ENCODE measurements around the gene NTRK3. TPM values are rescaled to one million over a fixed set of nuclear protein-coding genes. Genes with fewer than 3 reads are reported as not detected.
"Not testable (repeated sequence)": the region's sequence is repeated elsewhere in the genome, so short reads cannot be mapped to it uniquely, and the experiment has no call there.

NTRK3 gene
- total RNA-seq, 2 experiments from 2014 or later, result not detected

- H3K4me3 Mint-ChIP-seq, result no peak overlapping the region
- CTCF ChIA-PET, result no interaction called here
- POLR2A ChIA-PET, result no interaction called here
- no peaks in the 10 kb centered on the region for H3K36me3 Mint-ChIP-seq (ENCODE audit: low read depth)
- no peak overlapping the region for H3K27ac Mint-ChIP-seq
- H3K4me1 Mint-ChIP-seq (ENCODE audit: low read depth), result no peaks in the 10 kb centered on the region
- no peak for DNase-seq
- H3K27me3 Mint-ChIP-seq (ENCODE audit: low read depth), result peaks cover 2% of the 10 kb centered on the region
- no peak for ATAC-seq
- H3K9me3 Mint-ChIP-seq (ENCODE audit: insufficient read depth), result no peaks in the 10 kb centered on the region
Measured at GRCh38 chr15:88048237-88048636, 208.3 kb downstream of the NTRK3 start.

GRCh38 chr15:88046576-88047129, 209.9 kb downstream of the NTRK3 start:
- ATAC-seq (no peak), DNase-seq (no peak)
- CTCF ChIA-PET, result no interaction called here
- POLR2A ChIA-PET, result no interaction called here
- H3K4me1 Mint-ChIP-seq (ENCODE audit: low read depth), result no peaks in the 10 kb centered on the region
- H3K4me3 Mint-ChIP-seq, result no peak overlapping the region
- H3K27me3 Mint-ChIP-seq (ENCODE audit: low read depth), result peaks cover 2% of the 10 kb centered on the region
- no peak overlapping the region for H3K27ac Mint-ChIP-seq
- no peaks in the 10 kb centered on the region for H3K9me3 Mint-ChIP-seq (ENCODE audit: insufficient read depth)
- H3K36me3 Mint-ChIP-seq (ENCODE audit: low read depth), result no peaks in the 10 kb centered on the region

- no peaks in the 10 kb centered on the region for H3K9me3 Mint-ChIP-seq (ENCODE audit: insufficient read depth)
- no peaks in the 10 kb centered on the region for H3K36me3 Mint-ChIP-seq (ENCODE audit: low read depth)
- no peak overlapping the region for H3K27ac Mint-ChIP-seq
- DNase-seq (no peak), ATAC-seq (no peak)
- no peak overlapping the region for H3K4me3 Mint-ChIP-seq
- H3K4me1 Mint-ChIP-seq (ENCODE audit: low read depth), result no peaks in the 10 kb centered on the region
- ChIA-PET POLR2A (no interaction called here), CTCF (no interaction called here)
- H3K27me3 Mint-ChIP-seq (ENCODE audit: low read depth), result no peaks in the 10 kb centered on the region
Measured at GRCh38 chr15:88043396-88043795, 213.1 kb downstream of the NTRK3 start.

- Mint-ChIP-seq H3K36me3 (ENCODE audit: low read depth) (no peaks in the 10 kb centered on the region), H3K27me3 (ENCODE audit: low read depth) (peaks cover 2% of the 10 kb centered on the region), H3K4me1 (ENCODE audit: low read depth) (no peaks in the 10 kb centered on the region), H3K9me3 (ENCODE audit: insufficient read depth) (no peaks in the 10 kb centered on the region), H3K4me3 (no peak overlapping the region), H3K27ac (no peak overlapping the region)
- no peak for DNase-seq
- ChIA-PET POLR2A (no interaction called here), CTCF (no interaction called here)
- no peak for ATAC-seq
Measured at GRCh38 chr15:88042047-88042446, 214.5 kb downstream of the NTRK3 start.

- peaks cover 6% of the 10 kb centered on the region for H3K4me1 Mint-ChIP-seq (ENCODE audit: low read depth)
- CTCF ChIA-PET, result no interaction called here
- POLR2A ChIA-PET, result no interaction called here
- H3K27me3 Mint-ChIP-seq (ENCODE audit: low read depth), result peaks cover 8% of the 10 kb centered on the region
- no peaks in the 10 kb centered on the region for H3K9me3 Mint-ChIP-seq (ENCODE audit: insufficient read depth)
- H3K36me3 Mint-ChIP-seq (ENCODE audit: low read depth), result no peaks in the 10 kb centered on the region
- no peak overlapping the region for H3K4me3 Mint-ChIP-seq
- ATAC-seq (no peak), DNase-seq (no peak)
- no peak overlapping the region for H3K27ac Mint-ChIP-seq
Measured at GRCh38 chr15:88040516-88040915, 216.0 kb downstream of the NTRK3 start.

GRCh38 chr15:88038261-88038660, 218.3 kb downstream of the NTRK3 start:
- POLR2A ChIA-PET, result no interaction called here
- no peaks in the 10 kb centered on the region for H3K9me3 Mint-ChIP-seq (ENCODE audit: insufficient read depth)
- no peaks in the 10 kb centered on the region for H3K36me3 Mint-ChIP-seq (ENCODE audit: low read depth)
- no peak overlapping the region for H3K4me3 Mint-ChIP-seq
- H3K27ac Mint-ChIP-seq, result no peak overlapping the region
- peaks cover 8% of the 10 kb centered on the region for H3K27me3 Mint-ChIP-seq (ENCODE audit: low read depth)
- ATAC-seq (no peak), DNase-seq (no peak)
- CTCF ChIA-PET, result no interaction called here
- H3K4me1 Mint-ChIP-seq (ENCODE audit: low read depth), result peaks cover 6% of the 10 kb centered on the region

- ATAC-seq (no peak), DNase-seq (no peak)
- Mint-ChIP-seq H3K27ac (no peak overlapping the region), H3K36me3 (ENCODE audit: low read depth) (no peaks in the 10 kb centered on the region), H3K27me3 (ENCODE audit: low read depth) (peaks cover 8% of the 10 kb centered on the region), H3K4me1 (ENCODE audit: low read depth) (peaks cover 6% of the 10 kb centered on the region), H3K9me3 (ENCODE audit: insufficient read depth) (no peaks in the 10 kb centered on the region), H3K4me3 (no peak overlapping the region)
- CTCF ChIA-PET, result no interaction called here
- POLR2A ChIA-PET, result interaction anchor here (0.6 kb wide), 1 partner anchor 160 kb away, joined by 3 read pairs; no protein-coding TSS in a partner anchor
Measured at GRCh38 chr15:88036154-88036839, 220.2 kb downstream of the NTRK3 start.

- H3K4me3 Mint-ChIP-seq, result no peak overlapping the region
- ChIA-PET CTCF (no interaction called here), POLR2A (no interaction called here)
- H3K27ac Mint-ChIP-seq, result no peak overlapping the region
- no peaks in the 10 kb centered on the region for H3K36me3 Mint-ChIP-seq (ENCODE audit: low read depth)
- DNase-seq (no peak), ATAC-seq (no peak)
- peaks cover 6% of the 10 kb centered on the region for H3K4me1 Mint-ChIP-seq (ENCODE audit: low read depth)
- H3K27me3 Mint-ChIP-seq (ENCODE audit: low read depth), result peaks cover 8% of the 10 kb centered on the region
- no peaks in the 10 kb centered on the region for H3K9me3 Mint-ChIP-seq (ENCODE audit: insufficient read depth)
Measured at GRCh38 chr15:88035381-88035780, 221.2 kb downstream of the NTRK3 start.

- H3K27me3 Mint-ChIP-seq (ENCODE audit: low read depth); CTCF ChIA-PET; H3K4me1 Mint-ChIP-seq (ENCODE audit: low read depth); H3K9me3 Mint-ChIP-seq (ENCODE audit: insufficient read depth); ATAC-seq; POLR2A ChIA-PET; H3K36me3 Mint-ChIP-seq (ENCODE audit: low read depth); H3K4me3 Mint-ChIP-seq; H3K27ac Mint-ChIP-seq; DNase-seq: not testable (repeated sequence)
Measured at GRCh38 chr15:88033421-88033820, 223.1 kb downstream of the NTRK3 start.

GRCh38 chr15:88032787-88033186, 223.8 kb downstream of the NTRK3 start:
- DNase-seq (no peak), ATAC-seq (no peak)
- no peak overlapping the region for H3K27ac Mint-ChIP-seq
- CTCF ChIA-PET, result no interaction called here
- POLR2A ChIA-PET, result no interaction called here
- H3K4me1 Mint-ChIP-seq (ENCODE audit: low read depth), result peaks cover 6% of the 10 kb centered on the region
- no peaks in the 10 kb centered on the region for H3K36me3 Mint-ChIP-seq (ENCODE audit: low read depth)
- no peaks in the 10 kb centered on the region for H3K9me3 Mint-ChIP-seq (ENCODE audit: insufficient read depth)
- no peak overlapping the region for H3K4me3 Mint-ChIP-seq
- H3K27me3 Mint-ChIP-seq (ENCODE audit: low read depth), result peaks cover 8% of the 10 kb centered on the region

- no peaks in the 10 kb centered on the region for H3K9me3 Mint-ChIP-seq (ENCODE audit: insufficient read depth)
- peaks cover 1% of the 10 kb centered on the region for H3K4me1 Mint-ChIP-seq (ENCODE audit: low read depth)
- H3K27me3 Mint-ChIP-seq (ENCODE audit: low read depth), result peaks cover 3% of the 10 kb centered on the region
- no peak overlapping the region for H3K4me3 Mint-ChIP-seq
- CTCF ChIA-PET, result no interaction called here
- DNase-seq, result no peak
- POLR2A ChIA-PET, result interaction anchor here (0.8 kb wide), 1 partner anchor 192 kb away, joined by 4 read pairs; no protein-coding TSS in a partner anchor
- no peaks in the 10 kb centered on the region for H3K36me3 Mint-ChIP-seq (ENCODE audit: low read depth)
- no peak overlapping the region for H3K27ac Mint-ChIP-seq
- no peak for ATAC-seq
Measured at GRCh38 chr15:88031461-88031860, 225.1 kb downstream of the NTRK3 start.

- ChIA-PET CTCF (no interaction called here), POLR2A (no interaction called here)
- H3K36me3 Mint-ChIP-seq (ENCODE audit: low read depth), result no peaks in the 10 kb centered on the region
- ATAC-seq, result no peak
- no peaks in the 10 kb centered on the region for H3K27me3 Mint-ChIP-seq (ENCODE audit: low read depth)
- DNase-seq, result no peak
- no peak overlapping the region for H3K27ac Mint-ChIP-seq
- H3K9me3 Mint-ChIP-seq (ENCODE audit: insufficient read depth), result no peaks in the 10 kb centered on the region
- no peaks in the 10 kb centered on the region for H3K4me1 Mint-ChIP-seq (ENCODE audit: low read depth)
- no peak overlapping the region for H3K4me3 Mint-ChIP-seq
Measured at GRCh38 chr15:88029696-88030095, 226.8 kb downstream of the NTRK3 start.

- Mint-ChIP-seq H3K4me1 (ENCODE audit: low read depth) (no peaks in the 10 kb centered on the region), H3K9me3 (ENCODE audit: insufficient read depth) (no peaks in the 10 kb centered on the region), H3K4me3 (no peak overlapping the region), H3K27ac (no peak overlapping the region), H3K36me3 (ENCODE audit: low read depth) (no peaks in the 10 kb centered on the region), H3K27me3 (ENCODE audit: low read depth) (no peaks in the 10 kb centered on the region)
- DNase-seq, result no peak
- ChIA-PET CTCF (no interaction called here), POLR2A (no interaction called here)
- ATAC-seq, result no peak
Measured at GRCh38 chr15:88028024-88028423, 228.5 kb downstream of the NTRK3 start.
